Measurements from ENCODE around the gene RNF144B. TPM values are rescaled to one million over a fixed set of nuclear protein-coding genes. Genes with fewer than 3 reads are reported as not detected.

Gene RNF144B
- total RNA-seq, 2 experiments from 2014 or later, result 3.4 to 3.9 TPM

DNA sequence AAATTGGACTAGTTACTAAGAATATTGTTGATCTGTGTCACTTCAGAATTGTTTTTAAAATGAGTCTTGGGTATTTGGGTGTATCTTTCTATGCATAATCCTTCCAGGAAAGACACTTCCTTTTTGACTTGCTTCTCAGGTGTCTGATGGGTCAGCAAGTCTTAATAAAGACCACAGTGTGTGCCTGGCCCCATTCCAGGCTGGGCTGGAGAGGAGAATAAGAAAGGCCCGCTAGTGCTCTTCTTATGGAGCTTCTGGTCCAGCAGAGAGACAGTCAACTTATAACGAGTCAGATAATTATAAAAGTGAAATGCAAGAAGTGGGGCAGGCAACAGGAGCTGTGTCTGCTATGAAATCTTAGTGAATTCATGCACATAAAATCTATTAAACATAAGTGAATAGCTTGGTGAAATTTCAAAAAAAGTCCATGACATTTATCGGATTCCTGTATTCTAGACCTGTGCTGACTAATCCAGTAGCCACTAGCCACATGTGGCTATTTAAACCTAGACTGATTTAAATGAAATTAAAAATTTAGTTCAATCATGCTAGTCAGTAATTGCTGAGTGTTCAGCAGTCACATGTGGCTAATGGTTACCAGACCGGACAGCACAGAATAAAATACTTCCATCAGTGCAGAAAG is 42.6 kb downstream of the RNF144B start:
- no peak overlapping the region for H3K27ac Mint-ChIP-seq
- ATAC-seq (no peak), DNase-seq (no peak)
- no peaks in the 10 kb centered on the region for H3K27me3 Mint-ChIP-seq
- ChIA-PET CTCF (interaction anchor here (0.6 kb wide), 1 partner anchor 28 kb away, joined by 4 read pairs; no protein-coding TSS in a partner anchor), POLR2A (no interaction called here)
- no peak overlapping the region for H3K4me3 Mint-ChIP-seq
- no peaks in the 10 kb centered on the region for H3K9me3 Mint-ChIP-seq (ENCODE audit: low read depth)
- intact Hi-C loops (cut with DNase I, micrococcal nuclease), result no loop called here
- H3K4me1 Mint-ChIP-seq, result peaks cover 21% of the 10 kb centered on the region
- peaks cover 4% of the 10 kb centered on the region for H3K36me3 Mint-ChIP-seq (ENCODE audit: low read depth)

DNA sequence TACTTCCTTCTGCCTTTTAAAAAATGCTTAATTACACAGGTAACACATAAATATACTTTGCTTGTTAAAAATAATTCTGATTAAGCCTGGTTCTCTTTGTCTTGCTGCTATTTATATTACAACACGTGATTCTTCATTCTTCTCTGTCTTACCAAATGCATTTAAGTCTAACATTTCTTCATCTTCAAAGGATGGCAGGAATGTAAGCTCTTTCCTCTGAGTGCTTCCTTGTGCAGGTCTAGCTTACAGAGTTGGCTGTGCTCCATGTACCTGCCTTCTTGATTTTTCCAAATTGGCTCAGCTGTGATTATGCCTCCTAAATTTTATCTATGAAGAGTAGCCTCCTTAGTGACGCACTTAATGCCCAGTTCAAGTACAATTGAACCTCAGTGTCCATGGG is 44.4 kb downstream of the RNF144B start:
- ChIA-PET POLR2A (no interaction called here), CTCF (no interaction called here)
- Mint-ChIP-seq H3K4me1 (peaks cover 13% of the 10 kb centered on the region), H3K9me3 (ENCODE audit: low read depth) (no peaks in the 10 kb centered on the region), H3K27me3 (no peaks in the 10 kb centered on the region), H3K36me3 (ENCODE audit: low read depth) (peaks cover 7% of the 10 kb centered on the region), H3K27ac (no peak overlapping the region), H3K4me3 (no peak overlapping the region)
- DNase-seq (no peak), ATAC-seq (no peak)
- intact Hi-C loops (cut with DNase I, micrococcal nuclease), result no loop called here

DNA sequence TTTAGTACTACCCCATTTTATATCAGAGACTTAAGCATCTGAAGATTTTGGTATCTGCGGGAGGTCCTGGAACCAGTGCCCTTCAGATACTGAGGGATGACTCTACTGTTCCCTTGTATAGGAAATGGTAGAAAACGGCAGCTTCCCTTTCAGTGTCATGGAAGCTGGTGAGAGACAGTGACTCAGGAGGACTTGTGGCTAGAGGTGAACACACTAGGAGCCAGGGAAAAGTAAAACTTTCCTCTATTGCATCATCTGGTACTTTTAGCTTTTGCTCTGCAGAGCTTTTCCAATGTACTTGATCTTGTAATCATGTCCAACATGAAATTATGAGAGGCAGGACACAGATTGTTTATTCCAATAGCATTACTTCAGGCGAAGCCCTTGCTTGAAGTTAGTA is 45.0 kb downstream of the RNF144B start:
- Mint-ChIP-seq H3K4me1 (peaks cover 8% of the 10 kb centered on the region), H3K27ac (no peak overlapping the region), H3K27me3 (no peaks in the 10 kb centered on the region), H3K9me3 (ENCODE audit: low read depth) (no peaks in the 10 kb centered on the region), H3K36me3 (ENCODE audit: low read depth) (peaks cover 7% of the 10 kb centered on the region), H3K4me3 (no peak overlapping the region)
- intact Hi-C loops (cut with DNase I, micrococcal nuclease), result no loop called here
- ATAC-seq, result no peak
- POLR2A ChIA-PET, result no interaction called here
- no peak for DNase-seq
- CTCF ChIA-PET, result no interaction called here

GRCh38 chr6:18432619-18433018 is 45.5 kb downstream of the RNF144B start:
- H3K27me3 Mint-ChIP-seq, result no peaks in the 10 kb centered on the region
- intact Hi-C loops (cut with DNase I, micrococcal nuclease), result no loop called here
- DNase-seq (no peak), ATAC-seq (no peak)
- H3K9me3 Mint-ChIP-seq (ENCODE audit: low read depth), result no peaks in the 10 kb centered on the region
- H3K4me1 Mint-ChIP-seq, result peaks cover 7% of the 10 kb centered on the region
- H3K27ac Mint-ChIP-seq, result no peak overlapping the region
- H3K4me3 Mint-ChIP-seq, result no peak overlapping the region
- ChIA-PET CTCF (no interaction called here), POLR2A (no interaction called here)
- H3K36me3 Mint-ChIP-seq (ENCODE audit: low read depth), result peaks cover 7% of the 10 kb centered on the region

DNA sequence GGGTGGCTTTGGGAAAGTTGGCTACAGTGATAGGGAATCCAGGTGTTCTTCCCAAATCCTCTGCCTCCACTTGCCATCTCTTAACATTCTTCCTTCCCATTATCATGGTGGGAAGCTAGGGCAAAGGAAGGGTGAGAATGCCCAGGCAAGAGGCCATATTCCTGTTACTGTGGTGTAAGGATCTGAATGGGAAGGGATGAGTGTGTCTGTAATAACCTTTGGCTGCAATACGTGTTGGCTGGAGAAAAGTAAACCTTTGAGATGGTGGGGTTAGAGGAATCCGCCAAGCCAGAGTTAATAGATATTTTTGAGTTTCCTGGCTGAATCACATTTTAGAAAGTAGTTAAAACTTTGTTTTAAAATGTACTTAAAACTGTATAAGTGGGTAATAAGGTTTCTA is 45.9 kb downstream of the RNF144B start:
- CTCF ChIA-PET, result no interaction called here
- no peak overlapping the region for H3K4me3 Mint-ChIP-seq
- H3K4me1 Mint-ChIP-seq, result peaks cover 7% of the 10 kb centered on the region
- H3K27me3 Mint-ChIP-seq, result no peaks in the 10 kb centered on the region
- no peaks in the 10 kb centered on the region for H3K9me3 Mint-ChIP-seq (ENCODE audit: low read depth)
- intact Hi-C loops (cut with DNase I, micrococcal nuclease), result no loop called here
- no peak for DNase-seq
- H3K36me3 Mint-ChIP-seq (ENCODE audit: low read depth), result peaks cover 4% of the 10 kb centered on the region
- no peak for ATAC-seq
- POLR2A ChIA-PET, result no interaction called here
- H3K27ac Mint-ChIP-seq, result no peak overlapping the region

DNA sequence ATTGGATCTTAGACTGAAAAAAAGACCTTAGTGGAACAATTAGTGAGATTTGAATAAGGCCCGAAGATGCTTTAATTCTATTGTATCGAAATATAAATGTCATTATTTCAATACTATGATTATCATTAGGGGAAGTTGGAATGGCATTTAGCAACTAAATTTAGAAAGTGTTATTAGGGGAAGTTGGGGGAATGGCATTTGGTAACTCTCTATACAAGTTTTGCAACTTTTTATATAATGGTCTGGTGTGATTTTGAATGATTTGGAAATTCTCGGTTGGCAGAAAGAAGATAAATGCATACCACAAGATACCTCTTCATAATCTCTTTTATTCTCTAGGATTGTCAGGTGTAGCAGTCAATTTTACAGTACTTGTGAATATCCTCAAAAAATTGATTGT is 49.2 kb downstream of the RNF144B start:
- H3K27me3 Mint-ChIP-seq, result no peaks in the 10 kb centered on the region
- no peak overlapping the region for H3K27ac Mint-ChIP-seq
- CTCF ChIA-PET, result no interaction called here
- intact Hi-C loops (cut with DNase I, micrococcal nuclease), result loop anchor here in 1 of 2 experiments (5.0 kb wide), 1 partner anchor 51 kb away; no protein-coding TSS in a partner anchor
- peaks cover 6% of the 10 kb centered on the region for H3K36me3 Mint-ChIP-seq (ENCODE audit: low read depth)
- POLR2A ChIA-PET, result no interaction called here
- DNase-seq (no peak), ATAC-seq (no peak)
- peaks cover 15% of the 10 kb centered on the region for H3K4me1 Mint-ChIP-seq
- H3K4me3 Mint-ChIP-seq, result no peak overlapping the region
- no peaks in the 10 kb centered on the region for H3K9me3 Mint-ChIP-seq (ENCODE audit: low read depth)

- H3K9me3 Mint-ChIP-seq (ENCODE audit: low read depth), result no peaks in the 10 kb centered on the region
- H3K27ac Mint-ChIP-seq, result no peak overlapping the region
- DNase-seq (no peak), ATAC-seq (peak; percentile 90)
- H3K4me1 Mint-ChIP-seq, result peaks cover 8% of the 10 kb centered on the region
- no peaks in the 10 kb centered on the region for H3K27me3 Mint-ChIP-seq
- H3K4me3 Mint-ChIP-seq, result no peak overlapping the region
- peaks cover 4% of the 10 kb centered on the region for H3K36me3 Mint-ChIP-seq (ENCODE audit: low read depth)
- POLR2A ChIA-PET, result no interaction called here
- CTCF ChIA-PET, result interaction anchor here (0.7 to 1.4 kb wide), 2 partner anchors 46 to 294 kb away, joined by 3 read pairs; no protein-coding TSS in a partner anchor
- intact Hi-C loops (cut with DNase I, micrococcal nuclease), result loop anchor here in 1 of 2 experiments (5.0 kb wide), 1 partner anchor 48 kb away; no protein-coding TSS in a partner anchor
Measured at GRCh38 chr6:18439581-18439980, 52.4 kb downstream of the RNF144B start.

DNA sequence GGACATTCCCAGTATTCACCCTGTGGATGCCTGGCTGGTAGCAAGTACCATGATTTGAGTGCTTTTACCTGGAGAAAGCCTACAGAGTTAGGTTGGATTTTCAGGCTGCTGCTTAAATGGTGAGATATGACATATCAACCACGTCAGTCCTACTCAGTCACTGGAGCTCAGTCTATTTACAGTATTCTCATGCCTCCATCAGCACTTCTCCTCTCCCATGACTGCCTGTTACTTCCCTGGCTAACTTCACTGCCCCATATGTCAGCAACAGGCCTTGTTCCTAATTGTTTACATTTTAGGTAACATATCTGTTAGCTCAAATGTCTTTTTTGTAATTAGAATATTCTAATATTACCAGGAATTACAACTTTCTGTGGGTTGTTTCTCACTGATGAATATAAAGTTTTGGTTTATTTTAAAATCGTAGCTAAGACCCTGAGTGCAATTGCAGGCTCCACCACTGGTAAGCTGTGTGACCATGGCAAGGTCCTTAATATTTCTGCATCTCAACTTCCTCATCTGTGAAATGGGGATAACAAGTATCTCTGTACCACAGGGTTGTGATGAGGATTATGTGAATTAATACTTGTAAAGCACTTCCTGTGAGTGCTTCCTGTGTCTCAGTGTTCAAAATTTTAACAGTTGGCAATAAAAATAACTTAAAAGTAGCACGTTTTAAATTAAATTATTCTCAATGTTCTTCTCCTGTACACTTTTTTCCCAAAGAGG is 54.3 kb downstream of the RNF144B start:
- Mint-ChIP-seq H3K36me3 (ENCODE audit: low read depth) (peaks cover 1% of the 10 kb centered on the region), H3K4me3 (no peak overlapping the region), H3K27ac (no peak overlapping the region), H3K27me3 (no peaks in the 10 kb centered on the region), H3K4me1 (peaks cover 8% of the 10 kb centered on the region), H3K9me3 (ENCODE audit: low read depth) (no peaks in the 10 kb centered on the region)
- no peak for DNase-seq
- ChIA-PET POLR2A (interaction anchor here (0.6 kb wide), 1 partner anchor 181 kb away, joined by 3 read pairs; no protein-coding TSS in a partner anchor), CTCF (interaction anchor here (0.6 to 0.8 kb wide), 2 partner anchors 13 to 594 kb away, joined by 3 read pairs; no protein-coding TSS in a partner anchor)
- ATAC-seq, result no peak
- intact Hi-C loops (cut with DNase I, micrococcal nuclease), result no loop called here

GRCh38 chr6:18444111-18444510 is 57.0 kb downstream of the RNF144B start:
- POLR2A ChIA-PET, result no interaction called here
- no peak overlapping the region for H3K4me3 Mint-ChIP-seq

GRCh38 chr6:18445228-18445627 is 58.1 kb downstream of the RNF144B start:
- Mint-ChIP-seq H3K4me1 (no peaks in the 10 kb centered on the region), H3K4me3 (no peak overlapping the region), H3K36me3 (ENCODE audit: low read depth) (peaks cover 1% of the 10 kb centered on the region), H3K27me3 (no peaks in the 10 kb centered on the region), H3K27ac (no peak overlapping the region), H3K9me3 (ENCODE audit: low read depth) (no peaks in the 10 kb centered on the region)
- ChIA-PET POLR2A (no interaction called here), CTCF (no interaction called here)
- ATAC-seq (no peak), DNase-seq (no peak)
- intact Hi-C loops (cut with DNase I, micrococcal nuclease), result no loop called here

More at GRCh38 chr6:18444111-18444510, 57.0 kb downstream of the RNF144B start:
- peaks cover 8% of the 10 kb centered on the region for H3K4me1 Mint-ChIP-seq
- no peaks in the 10 kb centered on the region for H3K27me3 Mint-ChIP-seq
- peaks cover 1% of the 10 kb centered on the region for H3K36me3 Mint-ChIP-seq (ENCODE audit: low read depth)
- CTCF ChIA-PET, result no interaction called here
- H3K27ac Mint-ChIP-seq, result no peak overlapping the region
- no peak for ATAC-seq
- no peaks in the 10 kb centered on the region for H3K9me3 Mint-ChIP-seq (ENCODE audit: low read depth)
- intact Hi-C loops (cut with DNase I, micrococcal nuclease), result no loop called here
- DNase-seq, result no peak

- no peaks in the 10 kb centered on the region for H3K4me1 Mint-ChIP-seq
- intact Hi-C loops (cut with DNase I, micrococcal nuclease), result no loop called here
- ChIA-PET POLR2A (no interaction called here), CTCF (no interaction called here)
- H3K4me3 Mint-ChIP-seq, result no peak overlapping the region
- H3K9me3 Mint-ChIP-seq (ENCODE audit: low read depth), result no peaks in the 10 kb centered on the region
- H3K27me3 Mint-ChIP-seq, result no peaks in the 10 kb centered on the region
- DNase-seq, result no peak
- ATAC-seq, result no peak
- H3K36me3 Mint-ChIP-seq (ENCODE audit: low read depth), result no peaks in the 10 kb centered on the region
- H3K27ac Mint-ChIP-seq, result no peak overlapping the region
Measured at GRCh38 chr6:18446771-18447170, 59.6 kb downstream of the RNF144B start.

DNA sequence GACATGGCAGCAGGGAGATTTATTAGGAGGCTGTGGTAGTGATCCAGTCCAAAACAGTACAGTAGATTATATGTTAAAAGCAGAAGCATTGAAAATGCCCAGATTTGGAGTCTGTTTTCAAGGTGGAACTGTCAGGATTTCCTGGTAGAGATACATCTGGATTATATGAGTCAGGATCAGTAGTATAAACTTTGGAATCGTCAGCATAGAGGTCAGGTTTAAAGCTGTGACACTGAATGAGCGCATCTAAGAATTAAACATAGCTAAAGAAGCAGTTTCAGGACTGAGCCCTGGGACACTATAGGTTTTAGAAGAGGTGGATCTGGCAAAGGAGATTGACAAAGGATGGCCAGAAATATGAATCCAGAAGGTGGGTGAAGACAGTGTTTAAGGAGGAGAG is 60.4 kb downstream of the RNF144B start:
- Mint-ChIP-seq H3K27me3 (no peaks in the 10 kb centered on the region), H3K4me3 (no peak overlapping the region), H3K4me1 (no peaks in the 10 kb centered on the region), H3K36me3 (ENCODE audit: low read depth) (no peaks in the 10 kb centered on the region), H3K9me3 (ENCODE audit: low read depth) (no peaks in the 10 kb centered on the region), H3K27ac (no peak overlapping the region)
- ChIA-PET POLR2A (no interaction called here), CTCF (no interaction called here)
- ATAC-seq, result no peak
- intact Hi-C loops (cut with DNase I, micrococcal nuclease), result no loop called here
- DNase-seq, result no peak
